ENCODE measurements around the gene C16orf96.
"Not testable (repeated sequence)": the region's sequence is repeated elsewhere in the genome, so short reads cannot be mapped to it uniquely, and the experiment has no call there.

Gene C16orf96

GRCh38 chr16:4572715-4573114 lies 16.6 kb downstream of the C16orf96 start:
- no peak overlapping the region for H3K27ac ChIP-seq (ENCODE audit: low read length)
- H3K9me3 ChIP-seq (ENCODE audit: control insufficient read depth, low read depth, low read length), result no peaks in the 10 kb centered on the region
- no peaks in the 10 kb centered on the region for H3K36me3 ChIP-seq (ENCODE audit: control insufficient read depth, low read depth, low read length)
- H3K4me1 ChIP-seq (ENCODE audit: control insufficient read depth, low read depth, low read length), result peaks cover 15% of the 10 kb centered on the region
- no peaks in the 10 kb centered on the region for H3K27me3 ChIP-seq (ENCODE audit: control insufficient read depth, insufficient read depth, low read length)
- no peak overlapping the region for H3K4me3 ChIP-seq (ENCODE audit: low read length)
- H3K9ac ChIP-seq (ENCODE audit: low read length), result no peak overlapping the region

GRCh38 chr16:4573926-4574325 lies 17.8 kb downstream of the C16orf96 start:
- not testable (repeated sequence) for H3K9me3 ChIP-seq (ENCODE audit: control insufficient read depth, low read depth, low read length); H3K27me3 ChIP-seq (ENCODE audit: control insufficient read depth, insufficient read depth, low read length); H3K4me3 ChIP-seq (ENCODE audit: low read length); H3K27ac ChIP-seq (ENCODE audit: low read length); H3K36me3 ChIP-seq (ENCODE audit: control insufficient read depth, low read depth, low read length); H3K9ac ChIP-seq (ENCODE audit: low read length)
- peaks cover 15% of the 10 kb centered on the region for H3K4me1 ChIP-seq (ENCODE audit: control insufficient read depth, low read depth, low read length)

DNA sequence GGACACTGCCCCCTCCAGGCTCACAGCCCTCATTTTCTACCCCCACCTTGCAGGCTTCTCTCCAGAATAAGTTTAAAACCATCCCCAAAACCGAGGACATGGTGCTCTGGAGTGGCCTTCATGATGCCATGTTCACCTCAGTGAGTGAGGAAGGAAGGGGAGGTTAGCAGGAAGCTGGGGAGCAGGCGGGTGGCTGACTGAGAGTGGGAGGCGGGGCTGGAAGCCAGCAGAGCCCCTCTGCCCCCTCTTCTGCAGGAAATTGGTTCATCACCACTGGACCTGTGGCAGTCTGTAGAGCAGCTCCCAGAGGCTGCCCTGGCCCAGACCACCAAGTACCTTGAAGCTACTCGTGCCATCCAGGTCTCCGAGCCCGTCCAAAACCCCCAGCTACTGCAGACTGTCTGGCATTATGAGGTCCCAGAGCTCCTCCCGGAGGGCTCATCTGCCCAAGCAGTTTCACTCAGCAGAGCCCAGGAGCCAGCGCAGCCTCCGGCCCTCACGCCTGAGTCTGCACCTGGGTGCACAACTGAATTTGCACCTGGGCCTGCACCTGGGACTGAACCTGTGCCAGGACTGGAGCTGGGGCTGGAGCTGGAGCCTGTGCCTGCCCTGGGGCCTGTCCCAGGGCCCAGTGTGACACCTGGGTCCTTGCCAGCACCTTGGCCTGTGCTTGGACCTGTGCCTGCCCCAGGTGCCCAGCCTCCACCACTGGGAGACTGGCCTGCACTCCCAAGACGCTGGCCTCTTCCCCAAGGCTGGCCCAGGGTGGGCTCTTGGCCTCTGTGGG lies 19.0 kb downstream of the C16orf96 start:
- no peak overlapping the region for H3K27ac ChIP-seq (ENCODE audit: low read length)
- H3K4me3 ChIP-seq (ENCODE audit: low read length), result no peak overlapping the region
- no peaks in the 10 kb centered on the region for H3K27me3 ChIP-seq (ENCODE audit: control insufficient read depth, insufficient read depth, low read length)
- no peak overlapping the region for H3K9ac ChIP-seq (ENCODE audit: low read length)
- H3K4me1 ChIP-seq (ENCODE audit: control insufficient read depth, low read depth, low read length), result peaks cover 12% of the 10 kb centered on the region
- no peaks in the 10 kb centered on the region for H3K36me3 ChIP-seq (ENCODE audit: control insufficient read depth, low read depth, low read length)
- H3K9me3 ChIP-seq (ENCODE audit: control insufficient read depth, low read depth, low read length), result no peaks in the 10 kb centered on the region

- H3K27ac ChIP-seq (ENCODE audit: low read length), result no peak overlapping the region
- no peak overlapping the region for H3K4me3 ChIP-seq (ENCODE audit: low read length)
- H3K4me1 ChIP-seq (ENCODE audit: control insufficient read depth, low read depth, low read length), result peaks cover 4% of the 10 kb centered on the region
- no peaks in the 10 kb centered on the region for H3K9me3 ChIP-seq (ENCODE audit: control insufficient read depth, low read depth, low read length)
- no peaks in the 10 kb centered on the region for H3K36me3 ChIP-seq (ENCODE audit: control insufficient read depth, low read depth, low read length)
- no peak overlapping the region for H3K9ac ChIP-seq (ENCODE audit: low read length)
- no peaks in the 10 kb centered on the region for H3K27me3 ChIP-seq (ENCODE audit: control insufficient read depth, insufficient read depth, low read length)
Observed at GRCh38 chr16:4576008-4576407, 19.9 kb downstream of the C16orf96 start.

- no peaks in the 10 kb centered on the region for H3K9me3 ChIP-seq (ENCODE audit: control insufficient read depth, low read depth, low read length)
- H3K4me1 ChIP-seq (ENCODE audit: control insufficient read depth, low read depth, low read length), result no peaks in the 10 kb centered on the region
Observed at GRCh38 chr16:4578961-4579530, 22.9 kb downstream of the C16orf96 start.

DNA sequence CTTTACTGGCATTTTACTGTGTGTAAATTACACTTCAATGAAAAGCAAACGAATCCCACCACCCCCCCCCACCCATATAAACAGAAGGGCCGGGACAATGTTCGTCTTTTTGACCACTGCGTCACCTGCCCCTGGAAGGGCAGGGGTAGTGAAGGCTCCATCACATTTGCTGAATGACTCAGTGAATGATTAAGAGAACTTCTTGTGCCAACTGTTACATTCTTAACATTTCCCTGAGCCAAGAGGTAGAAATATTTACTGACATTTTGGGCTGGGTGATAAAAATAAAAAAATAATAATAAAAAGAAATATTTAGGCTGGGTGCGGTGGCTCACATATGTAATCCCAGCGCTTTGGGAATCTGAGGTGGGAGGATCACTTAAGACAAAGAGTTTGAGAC lies 24.1 kb downstream of the C16orf96 start:
- Histone ChIP-seq H3K9me3 (ENCODE audit: control insufficient read depth, low read depth, low read length) (no peaks in the 10 kb centered on the region), H3K27ac (ENCODE audit: low read length) (no peak overlapping the region), H3K4me1 (ENCODE audit: control insufficient read depth, low read depth, low read length) (no peaks in the 10 kb centered on the region), H3K9ac (ENCODE audit: low read length) (no peak overlapping the region), H3K4me3 (ENCODE audit: low read length) (no peak overlapping the region), H3K36me3 (ENCODE audit: control insufficient read depth, low read depth, low read length) (no peaks in the 10 kb centered on the region), H3K27me3 (ENCODE audit: control insufficient read depth, insufficient read depth, low read length) (no peaks in the 10 kb centered on the region)

More at GRCh38 chr16:4578961-4579530, 22.9 kb downstream of the C16orf96 start:
- no peak overlapping the region for H3K9ac ChIP-seq (ENCODE audit: low read length)
- H3K27me3 ChIP-seq (ENCODE audit: control insufficient read depth, insufficient read depth, low read length), result no peaks in the 10 kb centered on the region
- H3K36me3 ChIP-seq (ENCODE audit: control insufficient read depth, low read depth, low read length), result no peaks in the 10 kb centered on the region
- H3K27ac ChIP-seq (ENCODE audit: low read length), result no peak overlapping the region
- H3K4me3 ChIP-seq (ENCODE audit: low read length), result no peak overlapping the region

DNA sequence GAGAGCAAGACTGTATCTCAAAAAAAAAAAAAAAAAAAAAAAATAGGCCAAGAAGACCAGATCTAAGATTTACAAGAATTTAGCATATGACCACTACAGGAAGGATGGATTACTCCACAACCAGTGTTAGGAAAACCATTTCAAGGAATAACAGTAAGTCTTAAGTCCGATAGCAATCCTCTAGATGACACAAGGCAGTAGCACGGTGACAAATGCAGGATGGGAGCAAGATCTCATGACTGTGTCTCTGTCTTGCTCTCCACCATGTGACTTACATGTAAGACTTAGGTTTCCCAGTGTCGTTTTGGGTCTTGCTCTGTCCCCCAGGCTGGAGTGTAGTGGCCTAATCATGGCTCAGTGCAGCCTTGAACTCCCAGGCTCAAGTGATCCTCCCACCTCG lies 27.8 kb downstream of the C16orf96 start:
- Histone ChIP-seq H3K4me1 (ENCODE audit: control insufficient read depth, low read depth, low read length) (no peaks in the 10 kb centered on the region), H3K9ac (ENCODE audit: low read length) (no peak overlapping the region), H3K9me3 (ENCODE audit: control insufficient read depth, low read depth, low read length) (no peaks in the 10 kb centered on the region), H3K4me3 (ENCODE audit: low read length) (no peak overlapping the region), H3K36me3 (ENCODE audit: control insufficient read depth, low read depth, low read length) (no peaks in the 10 kb centered on the region), H3K27ac (ENCODE audit: low read length) (no peak overlapping the region), H3K27me3 (ENCODE audit: control insufficient read depth, insufficient read depth, low read length) (no peaks in the 10 kb centered on the region)

GRCh38 chr16:4586291-4586690 lies 30.2 kb downstream of the C16orf96 start:
- no peak overlapping the region for H3K9ac ChIP-seq (ENCODE audit: low read length)
- H3K9me3 ChIP-seq (ENCODE audit: control insufficient read depth, low read depth, low read length), result no peaks in the 10 kb centered on the region
- no peak overlapping the region for H3K4me3 ChIP-seq (ENCODE audit: low read length)
- H3K4me1 ChIP-seq (ENCODE audit: control insufficient read depth, low read depth, low read length), result no peaks in the 10 kb centered on the region
- H3K27me3 ChIP-seq (ENCODE audit: control insufficient read depth, insufficient read depth, low read length), result no peaks in the 10 kb centered on the region
- H3K36me3 ChIP-seq (ENCODE audit: control insufficient read depth, low read depth, low read length), result no peaks in the 10 kb centered on the region
- no peak overlapping the region for H3K27ac ChIP-seq (ENCODE audit: low read length)

- H3K9ac ChIP-seq (ENCODE audit: low read length), result no peak overlapping the region
- no peaks in the 10 kb centered on the region for H3K36me3 ChIP-seq (ENCODE audit: control insufficient read depth, low read depth, low read length)
- peaks cover 6% of the 10 kb centered on the region for H3K4me1 ChIP-seq (ENCODE audit: control insufficient read depth, low read depth, low read length)
- H3K4me3 ChIP-seq (ENCODE audit: low read length), result no peak overlapping the region
- no peaks in the 10 kb centered on the region for H3K9me3 ChIP-seq (ENCODE audit: control insufficient read depth, low read depth, low read length)
- H3K27me3 ChIP-seq (ENCODE audit: control insufficient read depth, insufficient read depth, low read length), result no peaks in the 10 kb centered on the region
- no peak overlapping the region for H3K27ac ChIP-seq (ENCODE audit: low read length)
Observed at GRCh38 chr16:4588386-4588785, 32.2 kb downstream of the C16orf96 start.

- no peak overlapping the region for H3K4me3 ChIP-seq (ENCODE audit: low read length)
- no peak overlapping the region for H3K9ac ChIP-seq (ENCODE audit: low read length)
- no peak overlapping the region for H3K27ac ChIP-seq (ENCODE audit: low read length)
- peaks cover 9% of the 10 kb centered on the region for H3K4me1 ChIP-seq (ENCODE audit: control insufficient read depth, low read depth, low read length)
- H3K9me3 ChIP-seq (ENCODE audit: control insufficient read depth, low read depth, low read length), result no peaks in the 10 kb centered on the region
- H3K36me3 ChIP-seq (ENCODE audit: control insufficient read depth, low read depth, low read length), result no peaks in the 10 kb centered on the region
- H3K27me3 ChIP-seq (ENCODE audit: control insufficient read depth, insufficient read depth, low read length), result no peaks in the 10 kb centered on the region
Observed at GRCh38 chr16:4588961-4589360, 32.8 kb downstream of the C16orf96 start.

DNA sequence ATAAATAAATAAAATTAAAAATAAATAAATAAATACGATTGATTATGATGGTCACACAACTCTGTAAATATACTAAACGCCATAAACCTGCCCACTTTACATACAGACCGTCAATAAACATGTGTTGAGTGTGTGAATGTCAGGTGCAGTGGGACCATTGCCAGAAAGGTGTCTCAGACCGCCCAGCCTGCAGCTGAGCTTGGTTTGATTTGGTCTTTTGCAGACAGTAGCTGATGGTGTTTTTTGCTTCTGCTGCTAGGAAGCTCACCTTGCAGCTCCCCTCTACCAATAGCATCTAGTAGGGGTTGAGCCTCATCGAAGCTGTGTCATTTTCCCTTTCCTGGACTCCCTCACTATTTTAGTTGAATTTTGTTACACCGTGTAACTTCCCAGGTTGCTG lies 35.1 kb downstream of the C16orf96 start:
- H3K9me3 ChIP-seq (ENCODE audit: control insufficient read depth, low read depth, low read length), result no peaks in the 10 kb centered on the region
- peaks cover 9% of the 10 kb centered on the region for H3K4me1 ChIP-seq (ENCODE audit: control insufficient read depth, low read depth, low read length)
- no peak overlapping the region for H3K27ac ChIP-seq (ENCODE audit: low read length)
- no peaks in the 10 kb centered on the region for H3K36me3 ChIP-seq (ENCODE audit: control insufficient read depth, low read depth, low read length)
- H3K9ac ChIP-seq (ENCODE audit: low read length), result no peak overlapping the region
- H3K27me3 ChIP-seq (ENCODE audit: control insufficient read depth, insufficient read depth, low read length), result no peaks in the 10 kb centered on the region
- no peak overlapping the region for H3K4me3 ChIP-seq (ENCODE audit: low read length)
